Activated effector memory CD4-positive, alpha-beta T cell treated with anti-CD3 and anti-CD28 coated beads, Interleukin-2, amount 50 U/mL, for 16 hours (primary cell): ENCODE measurements around the gene POLA1.

Experiments used
- DNase-seq: peaks from one replicate; pipeline ENCODE4 v3.0.0-alpha.2; 2020

POLA1 gene

DNA sequence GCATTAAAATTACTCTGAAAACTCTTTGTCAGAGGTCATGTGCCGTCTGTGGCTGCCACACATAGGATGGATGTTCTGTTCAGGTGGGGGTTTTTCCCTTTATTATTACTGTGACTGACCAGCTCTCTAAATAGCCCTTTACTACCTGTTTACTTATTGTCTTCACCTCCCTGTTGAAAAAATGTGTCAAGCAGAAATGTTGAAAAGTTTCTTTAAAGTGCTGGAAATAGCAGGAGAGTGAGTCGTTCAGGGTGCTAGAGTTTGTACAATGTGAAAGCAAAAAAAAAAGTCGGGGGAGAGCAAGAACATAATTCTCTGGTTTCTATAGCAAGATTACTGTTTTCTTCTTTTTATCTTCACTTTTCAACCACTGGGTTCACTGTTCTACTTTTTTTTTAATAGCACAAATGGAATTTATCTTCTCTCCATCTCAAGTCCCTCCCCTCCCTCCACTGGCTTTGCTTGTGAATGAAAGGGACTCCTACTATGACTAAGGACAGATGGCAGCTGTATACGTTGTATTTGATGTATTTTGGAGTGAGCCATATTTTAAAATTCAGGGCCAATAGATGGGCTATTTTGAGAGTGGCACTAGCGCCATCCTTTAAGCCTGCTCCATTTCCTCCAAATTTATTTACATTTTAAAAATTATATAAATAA lies 288.7 kb downstream of the POLA1 start:
- no peak for DNase-seq

DNA sequence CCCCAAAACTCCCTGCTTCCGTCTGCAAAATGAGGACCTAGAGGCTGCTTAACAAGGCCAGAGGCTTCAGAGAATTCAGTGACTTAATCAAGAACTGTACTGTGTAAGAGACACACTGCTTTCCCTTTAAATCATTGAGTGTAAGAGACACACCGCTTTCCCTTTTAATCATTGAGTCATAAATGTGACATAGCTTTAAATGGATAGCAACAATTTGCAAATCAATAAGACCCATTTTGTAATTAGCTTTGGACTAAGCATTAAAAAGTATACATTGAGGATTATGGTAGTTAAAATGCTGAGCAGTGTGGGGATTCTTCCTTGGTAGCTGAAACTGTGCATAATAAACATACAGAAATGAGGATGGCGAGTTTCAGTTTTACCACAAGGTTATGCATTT lies 290.2 kb downstream of the POLA1 start:
- no peak for DNase-seq

DNA sequence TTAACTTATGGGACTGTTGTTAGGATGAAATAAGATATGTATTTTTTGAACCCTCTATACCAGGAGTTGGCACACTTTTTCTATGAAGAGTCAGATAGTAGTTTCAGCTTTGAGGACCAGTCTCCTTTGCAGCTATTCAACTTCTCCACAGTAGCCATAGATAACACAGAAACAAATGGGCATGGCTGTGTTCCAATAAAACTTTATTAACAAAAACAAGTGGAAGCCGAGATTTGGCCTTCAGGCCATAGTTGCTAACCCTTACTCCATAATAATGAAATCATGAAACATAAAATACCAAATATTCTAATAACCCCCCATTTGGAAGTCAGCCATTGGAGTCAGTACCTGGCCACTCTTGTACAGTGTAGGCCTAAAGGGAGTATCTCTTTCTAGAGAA lies 291.4 kb downstream of the POLA1 start:
- DNase-seq: no peak

DNA sequence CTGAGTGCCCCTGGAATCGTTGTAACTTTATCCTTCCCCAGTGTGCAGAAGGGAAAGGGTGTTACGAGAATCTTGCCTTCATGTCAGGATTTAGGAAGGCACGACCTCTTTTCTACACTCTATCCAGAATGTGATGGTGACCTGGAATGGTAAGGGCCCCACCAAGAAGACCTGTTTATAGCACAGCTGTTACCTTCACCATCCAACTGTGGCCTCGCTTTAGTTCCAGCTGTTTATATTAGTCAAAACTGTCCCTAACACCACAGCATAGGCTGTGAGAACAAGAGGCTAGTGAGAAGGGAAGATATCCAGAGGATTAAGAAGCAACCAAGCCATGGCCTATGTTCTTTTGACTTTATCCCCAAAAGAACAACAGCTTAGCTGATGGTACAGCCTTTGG lies 294.0 kb downstream of the POLA1 start:
- no peak for DNase-seq

DNA sequence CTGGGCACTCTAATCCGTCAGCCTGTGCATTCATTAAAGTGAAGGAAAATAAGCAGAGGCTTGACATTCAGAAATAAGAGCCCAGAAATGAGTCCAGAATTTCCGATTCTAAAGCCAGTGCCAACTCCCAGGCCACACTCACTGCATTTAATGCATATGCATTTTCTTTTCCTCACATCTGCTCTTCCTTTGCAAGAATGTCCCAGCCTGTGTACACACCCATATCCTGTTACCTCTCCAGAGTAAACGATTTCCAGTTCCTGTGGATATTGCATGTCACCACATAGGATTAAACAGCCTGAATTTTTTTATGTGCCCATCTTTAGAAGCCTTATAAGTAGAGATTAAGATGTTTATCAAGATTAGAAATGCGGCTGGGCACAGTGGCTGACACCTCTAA lies 294.6 kb downstream of the POLA1 start:
- DNase-seq: no peak

DNA sequence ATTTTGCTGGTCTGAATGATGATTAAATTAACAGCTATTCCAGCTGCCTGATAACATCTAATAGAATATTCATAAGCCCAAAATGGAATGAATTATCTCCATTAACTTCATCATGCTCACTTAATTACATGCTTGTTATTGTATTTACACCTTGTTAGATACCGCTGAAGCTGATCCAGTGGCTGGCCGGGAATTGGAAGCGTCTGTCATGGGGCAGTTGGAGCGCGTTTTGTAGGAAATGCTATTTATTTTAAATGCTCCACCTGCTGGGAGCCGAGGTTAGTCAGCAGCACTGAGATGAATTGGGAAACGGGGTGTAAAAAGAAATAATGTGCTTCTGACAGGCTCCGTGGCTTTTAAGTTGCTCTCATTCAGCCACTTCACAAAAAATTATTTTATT lies 296.8 kb downstream of the POLA1 start:
- no peak for DNase-seq

DNA sequence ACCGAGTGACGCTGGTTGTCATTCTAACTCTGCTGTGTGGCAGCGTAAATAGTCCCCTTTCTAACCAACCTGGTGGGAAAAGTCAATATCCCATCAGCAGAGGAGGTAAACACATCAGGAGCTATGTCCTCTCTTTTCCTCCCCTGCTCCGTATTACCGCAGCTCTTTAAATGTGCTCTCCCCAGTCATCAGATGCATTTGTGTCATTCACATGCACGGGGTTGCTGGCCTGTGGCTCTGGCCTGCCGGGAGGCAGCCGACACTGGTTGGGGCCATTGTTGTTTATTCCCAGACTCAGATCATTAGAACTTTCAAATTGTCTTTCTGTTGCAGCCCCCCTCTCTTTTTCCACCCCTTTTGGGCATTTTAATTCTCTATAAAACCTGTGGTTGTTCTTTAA lies 300.2 kb downstream of the POLA1 start:
- no peak for DNase-seq

DNA sequence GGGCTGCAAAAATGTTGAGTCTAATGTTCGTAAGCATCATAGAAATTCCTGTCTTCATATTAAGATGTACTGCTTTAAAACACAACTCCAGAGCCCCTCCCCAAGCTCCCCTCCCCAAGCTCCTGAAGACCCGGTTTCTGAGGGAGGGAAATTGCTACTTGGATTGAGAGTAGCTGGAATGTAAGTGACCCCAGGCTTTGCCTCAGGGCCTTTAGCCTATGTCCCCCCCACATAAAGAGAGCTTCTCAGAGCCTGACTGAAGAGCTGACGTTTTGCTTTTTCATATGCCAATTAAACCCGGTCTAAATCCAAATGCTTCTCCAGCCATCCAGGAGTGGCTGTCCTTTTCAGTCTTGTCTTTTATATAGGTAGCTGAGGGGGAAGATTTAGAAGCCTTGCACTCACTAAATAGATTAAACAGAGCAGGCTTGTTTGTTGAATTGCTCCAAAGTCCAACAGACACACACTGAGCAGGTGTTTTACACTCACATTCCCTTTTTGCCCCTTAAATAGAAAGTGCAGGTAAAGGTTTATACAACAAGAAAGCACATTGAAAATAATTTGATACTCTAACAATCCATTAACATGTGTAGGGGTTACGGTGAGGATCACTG lies 302.5 kb downstream of the POLA1 start:
- DNase-seq: no peak

DNA sequence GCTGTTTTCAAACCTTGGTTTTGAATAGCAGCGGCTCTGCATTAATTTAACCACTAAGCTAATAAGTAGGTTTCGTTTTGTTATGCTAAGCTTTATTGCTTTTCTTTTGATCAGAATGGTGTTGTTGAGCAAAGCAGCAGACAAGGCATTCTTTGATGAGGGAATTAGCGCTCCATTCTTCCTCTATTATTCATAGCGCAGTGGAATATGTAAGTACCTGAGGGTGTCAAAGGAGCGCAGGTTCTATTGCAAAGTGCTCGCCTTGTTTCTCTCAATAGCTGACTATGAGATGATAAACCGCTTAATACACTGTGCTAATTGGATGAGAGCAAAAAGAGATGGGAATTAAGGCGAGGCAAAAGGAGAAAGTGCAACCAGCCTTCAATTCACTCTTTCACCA lies 305.8 kb downstream of the POLA1 start:
- no peak for DNase-seq

DNA sequence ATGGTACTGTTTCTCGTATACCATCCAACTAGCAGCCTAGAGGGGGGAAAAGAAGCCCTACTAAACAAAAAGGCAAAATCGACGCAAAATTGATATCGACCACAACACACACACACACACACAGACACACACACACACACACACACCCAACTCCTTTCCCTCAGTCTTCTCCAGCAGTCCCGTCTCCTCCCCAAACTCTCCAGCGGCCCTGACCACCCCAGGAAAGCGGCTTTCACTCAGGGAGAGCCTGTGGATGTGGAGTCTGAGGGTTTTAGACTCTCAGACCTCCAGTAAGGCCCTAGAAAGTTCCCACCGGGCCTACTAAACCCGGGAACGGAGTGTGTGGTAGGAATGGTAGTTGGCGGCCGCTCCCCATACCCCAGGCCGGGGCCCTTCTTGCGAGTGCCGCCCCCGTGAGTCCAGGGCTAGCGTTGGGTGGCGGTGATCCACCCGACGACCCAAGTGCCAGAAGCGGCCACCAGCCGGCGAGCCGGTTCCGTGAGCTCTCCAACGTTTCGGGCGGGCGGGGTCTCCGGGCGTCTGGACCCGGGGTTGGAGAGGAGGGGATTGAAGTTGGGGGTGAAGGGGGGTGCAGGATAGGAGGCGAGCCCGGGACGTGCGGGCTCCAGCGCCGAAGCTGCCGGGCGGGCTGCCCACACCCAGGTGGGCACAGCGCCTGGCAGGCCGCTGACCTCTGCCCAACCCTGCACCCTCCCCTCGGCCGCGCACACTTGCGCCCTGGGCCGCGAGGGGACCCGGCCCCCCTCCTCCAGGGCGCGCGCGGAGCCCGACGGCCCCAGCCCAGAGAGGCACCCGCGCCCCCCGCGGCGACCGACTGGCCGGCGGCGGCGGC lies 308.3 kb downstream of the POLA1 start:
- DNase-seq: no peak

DNA sequence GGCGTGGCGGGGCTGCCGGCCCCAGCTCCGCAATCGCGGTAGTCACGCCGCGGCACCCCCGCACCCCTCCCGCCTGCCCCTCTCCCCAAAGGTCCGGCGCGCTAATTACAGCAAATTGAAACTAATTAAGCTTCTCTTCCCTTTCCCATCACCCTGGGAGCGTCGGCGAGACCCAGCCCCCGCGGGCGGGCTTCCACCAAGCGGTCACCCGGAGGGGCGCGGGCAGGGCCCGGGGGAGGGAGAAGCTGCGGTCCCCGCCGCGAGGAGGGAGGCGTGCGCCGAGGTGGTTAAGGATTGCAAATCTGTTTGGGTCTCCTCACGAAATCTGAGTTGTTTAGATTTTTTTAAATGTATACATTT lies 308.9 kb downstream of the POLA1 start:
- DNase-seq: no peak

DNA sequence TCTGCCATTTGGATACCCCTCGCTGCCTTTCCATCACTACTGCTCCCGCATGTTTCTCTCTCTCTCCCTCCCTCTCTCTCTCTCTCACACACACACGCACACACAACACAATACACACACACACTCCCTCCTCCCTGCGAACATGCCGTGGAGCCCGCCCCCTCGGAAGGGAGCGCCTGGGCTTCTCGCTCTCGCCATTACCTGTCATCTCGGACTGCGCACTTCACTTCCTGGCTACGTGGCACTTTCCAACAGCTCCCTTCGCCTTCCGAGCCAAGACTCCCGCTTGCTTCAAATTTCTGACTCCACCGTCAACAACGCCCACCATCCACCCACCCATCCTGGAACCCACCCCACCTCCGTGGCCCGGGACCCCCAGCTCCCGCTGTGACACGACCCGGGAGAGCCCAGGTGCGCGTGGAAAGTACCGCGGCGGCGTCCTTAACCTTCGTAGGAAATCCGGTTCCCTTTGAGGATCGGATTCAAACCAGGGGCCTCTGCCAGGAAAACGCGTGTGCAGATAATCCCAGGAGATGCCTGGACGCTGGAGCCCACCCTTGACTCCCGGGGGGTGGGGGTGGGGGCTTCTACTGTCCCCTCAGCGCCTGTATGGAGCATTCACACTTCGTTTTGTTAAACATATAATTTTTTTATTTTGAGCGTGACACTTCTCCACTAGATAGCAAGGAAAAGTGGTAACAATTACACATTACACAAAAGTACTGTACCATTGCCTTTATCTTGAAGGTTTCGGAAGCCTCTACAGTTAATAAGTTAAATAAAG lies 309.5 kb downstream of the POLA1 start:
- DNase-seq: no peak

DNA sequence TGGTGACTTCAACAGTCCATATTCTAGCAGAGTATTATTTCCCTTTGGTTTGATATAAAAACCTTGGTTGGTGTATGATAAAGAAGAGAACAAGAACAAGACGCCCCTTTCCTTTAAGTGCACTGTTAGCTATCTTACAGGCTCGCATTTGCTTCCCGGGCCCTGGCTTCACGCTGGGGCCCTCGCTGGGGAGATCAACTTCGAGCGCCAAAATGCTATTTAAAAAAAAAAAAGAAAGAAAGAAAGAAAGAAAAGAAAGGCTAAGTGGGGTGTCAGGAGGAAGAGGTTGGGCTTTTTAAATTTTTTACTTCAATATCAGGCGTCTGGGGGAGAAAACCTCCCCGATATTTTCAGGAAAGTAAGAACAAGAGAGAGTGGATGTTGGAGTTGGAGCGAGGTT lies 310.3 kb downstream of the POLA1 start:
- DNase-seq: no peak

DNA sequence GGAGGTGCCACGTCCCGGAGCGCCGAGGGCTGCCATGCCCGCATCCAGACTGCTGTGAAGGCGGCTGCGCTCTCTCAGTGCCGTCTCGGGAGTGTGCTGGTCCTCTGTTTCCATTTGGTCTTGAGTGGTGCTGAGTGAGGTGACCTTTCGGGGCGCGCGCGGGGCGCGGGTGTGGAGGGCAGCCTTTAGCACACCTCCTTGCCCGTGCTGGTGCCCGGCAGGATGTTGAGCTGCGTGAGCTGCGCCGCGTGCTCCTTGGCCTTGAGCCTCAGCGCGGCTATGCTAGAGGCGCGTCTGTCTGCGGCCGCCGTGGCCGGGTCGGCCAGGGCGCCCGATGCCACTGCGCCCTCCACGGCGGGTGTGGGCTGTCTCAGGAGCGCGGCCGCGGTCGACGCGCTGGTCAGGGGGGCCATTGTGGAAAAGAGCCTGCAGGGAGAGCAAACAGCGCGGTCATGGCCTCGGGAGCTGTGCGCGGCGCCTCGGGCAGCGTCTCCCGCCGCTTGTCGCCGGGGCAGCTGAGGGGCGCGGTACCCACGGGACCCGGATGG lies 310.8 kb downstream of the POLA1 start:
- DNase-seq: no peak

DNA sequence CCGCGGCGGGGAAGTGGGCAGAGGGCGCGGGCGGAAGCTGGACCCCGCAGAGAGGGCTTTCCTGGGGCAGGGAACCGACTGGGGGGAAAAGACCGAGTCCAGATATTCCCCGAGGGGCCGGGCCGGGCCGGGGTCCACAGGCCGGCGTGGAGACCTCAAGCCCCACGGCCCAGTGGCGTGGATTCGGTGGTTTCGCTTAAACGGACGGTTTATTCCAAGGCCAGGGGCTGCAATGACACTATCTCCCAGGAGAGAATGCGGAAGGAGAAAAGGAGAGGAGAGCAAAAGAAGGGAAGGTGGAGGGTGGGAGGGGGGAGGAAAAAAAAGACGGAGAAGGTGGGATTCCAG lies 311.3 kb downstream of the POLA1 start:
- DNase-seq: no peak

DNA sequence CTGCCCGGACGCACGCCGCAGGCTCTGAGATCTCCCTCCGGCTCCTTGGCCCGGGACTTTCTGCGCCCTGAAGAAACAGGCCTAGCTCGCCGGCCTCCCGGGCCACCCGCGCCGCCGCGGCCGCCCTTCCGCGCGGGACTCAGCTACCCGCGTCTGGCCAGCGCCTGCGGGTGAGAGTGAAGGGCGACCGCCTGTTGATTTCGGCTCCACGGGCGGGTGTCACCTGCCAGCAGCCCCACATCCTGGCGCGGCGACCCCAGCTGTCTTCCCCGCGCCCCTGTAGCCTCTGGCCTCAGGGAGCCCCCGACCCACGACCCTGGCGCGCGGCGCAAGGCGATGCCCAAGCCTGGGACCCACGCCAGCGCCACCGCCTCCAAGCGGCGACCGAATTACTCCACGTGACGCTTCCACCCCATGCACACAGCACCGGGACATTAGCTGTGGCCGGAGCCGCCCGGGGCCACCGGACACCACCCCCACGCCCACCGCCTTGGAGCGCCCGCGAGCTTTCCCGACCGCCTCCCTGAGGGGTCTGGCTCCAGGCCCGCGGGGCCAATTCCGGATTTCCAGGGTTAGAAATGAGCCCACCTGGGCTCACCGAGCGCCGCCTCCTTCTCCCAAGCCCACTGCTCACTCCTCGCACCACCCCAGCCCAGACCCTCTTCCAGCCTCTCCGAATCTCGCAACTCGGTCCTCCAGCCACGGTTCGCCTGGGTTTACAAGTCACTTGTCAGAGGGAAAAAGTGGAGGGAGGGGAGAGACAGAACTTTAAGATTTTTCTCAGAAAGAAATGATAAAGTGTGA lies 311.9 kb downstream of the POLA1 start:
- no peak for DNase-seq

DNA sequence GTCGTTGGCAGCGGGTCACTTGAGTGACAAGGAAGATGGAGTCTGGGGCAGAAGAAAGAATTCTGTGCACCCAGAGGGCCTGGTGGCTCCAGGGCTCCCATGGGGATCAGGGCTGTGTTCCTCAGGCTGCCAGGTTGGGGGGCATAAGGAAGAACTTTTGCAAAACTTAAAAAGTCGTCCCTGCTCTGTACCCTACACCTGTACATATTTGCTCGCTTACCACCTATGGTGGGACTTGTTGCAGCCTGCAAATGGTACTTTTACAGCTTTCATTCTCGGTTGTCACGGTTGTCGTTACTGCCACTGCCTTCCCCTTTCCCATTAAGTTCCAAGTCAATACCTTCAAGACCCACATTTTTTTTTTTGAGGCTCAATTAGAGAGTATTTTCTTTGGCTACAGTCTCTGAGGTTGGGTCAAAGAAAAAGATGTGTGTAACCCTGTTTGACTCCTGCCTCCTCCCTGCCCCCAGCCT lies 312.9 kb downstream of the POLA1 start:
- DNase-seq: no peak

DNA sequence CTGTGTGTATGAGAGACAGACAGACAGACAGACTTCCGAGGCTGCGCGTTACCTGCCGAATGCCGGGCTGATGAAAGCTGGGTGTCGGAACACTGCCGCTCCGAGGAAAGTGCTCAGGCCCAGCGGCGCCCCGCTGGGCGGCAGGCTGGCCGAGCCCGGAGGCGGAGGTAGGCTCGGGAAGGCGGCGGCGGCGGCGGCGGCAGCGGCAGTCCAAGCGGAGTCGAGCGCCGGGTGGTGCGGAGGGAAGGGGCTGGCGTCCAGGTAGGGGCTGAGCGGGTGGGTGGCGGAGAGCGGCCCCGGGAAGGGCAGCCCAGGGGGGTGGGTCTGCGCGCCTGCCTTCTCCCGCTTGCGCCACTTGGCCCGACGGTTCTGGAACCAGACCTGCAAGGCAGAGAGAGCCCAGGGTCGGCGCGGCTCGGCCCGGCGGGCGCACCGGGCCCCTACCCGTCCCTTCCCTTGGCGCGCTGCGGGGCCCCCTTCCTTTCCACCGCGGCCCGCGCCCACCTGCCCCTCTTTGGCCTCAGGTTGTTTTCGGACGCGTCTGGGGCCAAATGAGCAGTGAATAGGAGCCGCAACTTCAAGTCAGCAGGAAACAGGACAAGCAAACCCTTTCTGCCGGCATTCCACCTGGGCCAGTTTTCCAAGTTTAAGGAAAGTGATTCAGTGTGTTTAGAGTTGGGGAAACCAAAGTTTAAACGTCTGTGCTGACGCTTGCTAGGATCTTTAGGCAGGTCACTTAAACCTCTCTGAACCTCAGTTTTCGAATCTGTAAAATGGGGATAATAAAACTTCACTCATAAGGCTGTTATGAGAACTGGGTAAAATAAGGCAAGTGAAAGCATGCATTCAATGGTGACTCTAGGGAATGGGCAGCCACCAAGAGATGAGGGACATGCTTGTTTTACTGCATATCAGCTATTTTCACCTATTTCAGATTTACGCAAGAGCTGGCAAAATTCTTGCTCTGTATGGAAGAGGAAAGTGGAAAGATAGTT lies 313.6 kb downstream of the POLA1 start:
- DNase-seq: no peak

DNA sequence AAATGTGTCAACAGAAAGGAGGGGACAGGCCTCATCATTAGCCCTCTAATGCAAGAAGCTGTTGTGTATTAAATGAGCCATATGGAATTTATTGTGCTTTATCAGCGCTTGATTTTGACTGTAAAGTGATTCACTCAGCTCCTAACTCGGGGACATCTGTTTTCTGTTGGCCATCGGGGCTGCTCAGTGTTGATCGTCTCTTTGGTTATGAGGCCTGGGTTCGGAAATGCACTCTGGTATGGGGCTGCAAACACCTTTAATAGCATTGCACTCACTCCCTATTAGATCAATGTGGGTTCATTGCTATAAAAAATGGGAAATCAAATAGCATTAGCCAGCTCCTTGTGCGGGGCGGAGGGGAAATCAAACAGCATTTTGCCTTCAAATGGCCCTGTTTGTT lies 315.7 kb downstream of the POLA1 start:
- DNase-seq: no peak

DNA sequence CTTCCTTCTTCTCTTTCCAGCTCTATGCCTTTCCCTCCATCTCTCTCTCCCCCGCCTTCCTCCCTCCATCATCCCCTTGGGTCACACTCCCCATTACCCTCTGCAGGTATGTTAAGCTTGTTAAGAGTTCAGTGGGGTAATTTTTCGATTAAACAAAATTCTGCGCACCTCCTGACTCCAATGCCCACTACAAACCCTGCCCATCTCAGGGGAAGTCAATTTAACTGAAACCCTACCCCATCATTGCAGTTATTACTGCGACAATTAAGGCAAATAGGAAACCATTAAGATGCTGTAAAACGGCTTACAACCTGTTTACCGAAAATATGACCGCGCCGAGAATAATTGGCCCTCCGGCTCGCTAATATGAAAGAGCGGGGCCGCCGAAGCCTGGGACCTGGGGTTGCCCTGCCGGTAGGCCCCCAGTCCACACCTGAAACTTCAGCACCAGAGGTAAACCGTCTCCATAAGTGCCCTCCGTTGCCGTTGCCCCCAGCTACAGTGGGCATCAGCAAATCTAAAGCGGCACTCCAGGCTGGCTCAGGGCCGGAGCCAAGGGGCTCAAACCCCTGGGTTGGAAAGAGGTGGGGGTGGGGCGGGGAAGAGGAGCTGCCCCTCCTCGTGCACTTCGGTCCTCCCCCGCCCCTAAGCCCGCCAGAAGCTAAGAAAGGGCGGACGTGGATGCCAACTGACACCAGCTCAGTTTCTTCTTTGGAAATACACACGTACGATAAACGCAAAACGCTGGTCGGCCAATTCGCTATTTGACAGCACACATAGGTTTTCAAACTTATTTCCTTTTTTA lies 317.3 kb downstream of the POLA1 start:
- DNase-seq: no peak
